Suppressor macrophage (primary cell): ENCODE measurements around the gene RABGAP1.

Experiments used
- DNase-seq, 4 experiments: peaks; one replicate each; pipeline ENCODE4 v3.0.0-alpha.2; 2020 to 2022

Gene RABGAP1

DNA sequence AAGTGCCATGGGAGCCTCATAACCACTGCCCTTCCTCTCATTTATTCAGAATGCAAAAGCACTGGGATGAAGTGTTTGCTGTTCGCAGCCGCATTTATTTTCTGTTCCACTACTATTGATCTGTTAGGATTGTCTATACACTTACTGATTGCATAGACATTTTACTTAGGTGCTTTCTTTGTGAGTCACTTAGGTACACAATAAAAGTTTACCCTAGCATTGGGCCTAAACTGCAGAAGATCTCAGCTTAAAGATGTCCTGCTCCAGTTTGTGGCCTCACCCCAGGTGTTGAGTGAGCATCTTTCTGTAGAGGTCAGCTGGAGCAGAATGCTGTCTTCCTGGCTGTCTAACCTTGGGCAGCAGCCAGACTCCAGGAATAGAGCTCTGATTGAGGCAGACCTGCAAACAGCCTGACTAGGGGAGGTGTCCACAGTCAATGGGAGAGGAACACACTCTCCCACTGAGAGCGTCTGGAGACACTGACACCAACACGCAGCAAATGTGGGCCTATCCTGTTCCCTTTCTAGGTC, 146.6 kb downstream of the RABGAP1 start:
- DNase-seq, result no peak

- no peak for DNase-seq
These were observed 148.2 kb downstream of the RABGAP1 start for GRCh38 chr9:123089040-123089439.

DNA sequence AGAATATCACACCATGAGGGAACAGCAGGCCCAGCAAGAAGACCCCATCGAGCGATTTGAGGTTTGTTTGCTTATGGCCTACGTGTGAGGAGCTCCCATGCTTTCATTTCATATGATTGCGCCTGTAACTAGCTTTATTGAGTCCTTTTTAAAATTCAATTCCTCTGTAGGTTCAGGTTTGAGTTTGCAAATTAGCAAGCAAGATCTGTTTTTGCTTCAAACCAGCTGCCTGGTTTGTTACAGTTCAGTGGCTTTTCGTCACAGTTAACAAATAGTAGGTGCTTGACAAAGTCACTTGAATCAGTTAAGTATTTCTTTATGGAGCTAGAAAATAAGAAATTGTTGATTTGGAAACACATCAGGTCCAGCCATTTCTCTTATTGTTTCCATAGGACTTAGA, 149.0 kb downstream of the RABGAP1 start:
- DNase-seq, result no peak

DNA sequence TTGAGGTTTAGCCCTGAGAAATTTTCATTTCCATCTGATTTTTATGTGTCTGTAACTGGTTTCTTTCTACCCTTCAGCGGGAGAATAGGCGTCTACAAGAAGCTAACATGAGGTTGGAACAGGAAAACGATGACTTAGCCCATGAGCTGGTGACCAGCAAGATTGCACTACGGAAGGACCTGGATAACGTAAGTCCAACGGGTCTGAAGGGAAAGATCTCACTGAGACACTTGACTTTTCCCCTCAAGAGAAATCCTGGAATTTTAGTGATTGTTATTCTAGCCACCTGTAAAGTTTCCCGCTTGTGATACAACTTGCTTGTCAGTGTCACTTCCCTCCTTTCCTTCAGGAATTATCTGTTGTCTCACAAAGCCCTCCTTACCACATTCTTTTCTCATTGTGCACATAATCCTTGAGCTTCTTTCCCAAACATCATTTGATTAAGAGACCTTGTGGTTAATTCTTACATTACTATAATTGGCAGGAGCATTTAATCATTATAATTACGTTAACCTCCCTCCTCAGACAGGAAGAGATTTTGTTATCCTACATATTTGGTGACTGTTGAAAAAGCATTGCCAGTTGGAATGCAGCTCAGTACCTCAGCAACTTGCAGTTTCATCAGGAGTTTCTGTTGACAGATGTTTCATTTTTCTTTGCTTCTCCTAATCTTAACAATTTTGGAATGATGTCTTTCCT, 149.5 kb downstream of the RABGAP1 start:
- DNase-seq, result no peak

GRCh38 chr9:123090956-123091355, 150.1 kb downstream of the RABGAP1 start:
- DNase-seq, result no peak

GRCh38 chr9:123091459-123091858, 150.6 kb downstream of the RABGAP1 start:
- DNase-seq, result no peak

DNA sequence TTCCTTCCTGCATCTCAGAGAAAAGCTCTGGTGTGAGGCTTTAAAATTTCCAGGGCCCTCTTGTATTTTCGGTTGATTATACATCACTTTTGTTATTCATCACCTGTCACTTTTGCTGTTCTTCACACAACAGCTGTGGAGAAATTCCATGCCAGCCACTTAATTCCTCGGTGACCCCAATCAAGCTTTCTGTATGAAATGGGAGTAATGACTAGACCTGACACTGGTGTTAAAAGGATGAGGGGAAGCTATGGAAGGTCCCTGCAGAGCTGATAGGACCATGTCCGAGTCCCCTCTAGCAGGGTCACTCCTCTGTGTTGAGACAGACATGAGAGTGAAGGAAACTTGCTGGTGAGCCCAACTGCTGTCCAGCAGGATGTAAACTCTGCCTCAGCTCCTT, 152.3 kb downstream of the RABGAP1 start:
- no peak for DNase-seq

DNA sequence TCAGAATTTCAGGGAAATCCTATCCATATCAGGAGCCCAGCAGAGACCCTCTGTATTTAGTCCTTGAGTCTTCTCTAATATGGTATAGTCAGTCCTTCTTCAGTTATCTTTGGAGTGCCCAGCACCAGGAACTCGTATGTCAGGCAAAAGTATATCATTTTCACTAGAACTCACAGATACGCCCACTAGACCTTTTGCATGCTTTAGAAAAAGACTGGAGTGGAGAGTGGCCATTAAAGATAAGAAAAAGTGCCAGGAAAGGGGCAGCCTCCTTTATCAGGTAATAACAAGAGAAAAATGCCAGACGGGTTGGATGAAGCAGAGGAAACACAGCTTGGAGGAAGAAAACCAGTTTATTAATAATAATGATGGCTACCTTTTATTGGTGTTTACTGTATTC, 156.2 kb downstream of the RABGAP1 start:
- no peak for DNase-seq

DNA sequence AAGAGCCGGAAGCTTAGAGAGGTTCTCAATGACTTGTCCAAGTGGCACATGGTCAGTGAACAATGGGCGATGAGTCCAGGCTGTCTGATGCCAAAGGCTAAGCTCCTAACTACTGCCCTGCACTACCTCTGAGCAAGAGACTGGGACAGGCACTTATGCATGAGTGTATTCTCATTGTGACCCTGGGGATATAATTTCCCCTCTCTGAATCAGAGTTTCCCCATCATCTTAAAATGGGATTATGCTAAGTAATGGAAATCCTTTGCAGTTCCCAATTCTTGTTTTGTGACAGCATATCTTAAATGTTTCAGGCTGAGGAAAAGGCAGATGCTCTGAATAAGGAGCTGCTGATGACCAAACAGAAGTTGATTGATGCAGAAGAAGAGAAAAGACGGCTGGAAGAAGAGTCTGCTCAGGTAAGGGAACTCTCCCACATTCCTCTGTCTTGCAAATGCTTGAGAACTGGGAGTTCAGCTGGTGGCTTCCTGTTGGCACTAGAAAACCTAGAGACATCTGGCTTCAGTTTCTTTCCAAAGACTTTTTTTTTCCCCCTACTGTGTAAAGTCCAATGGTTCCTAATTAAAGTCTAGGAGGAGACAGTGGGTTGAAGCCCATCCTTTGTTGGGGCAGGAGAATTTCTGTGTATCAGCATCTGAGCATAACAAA, 156.7 kb downstream of the RABGAP1 start:
- DNase-seq, result no peak

DNA sequence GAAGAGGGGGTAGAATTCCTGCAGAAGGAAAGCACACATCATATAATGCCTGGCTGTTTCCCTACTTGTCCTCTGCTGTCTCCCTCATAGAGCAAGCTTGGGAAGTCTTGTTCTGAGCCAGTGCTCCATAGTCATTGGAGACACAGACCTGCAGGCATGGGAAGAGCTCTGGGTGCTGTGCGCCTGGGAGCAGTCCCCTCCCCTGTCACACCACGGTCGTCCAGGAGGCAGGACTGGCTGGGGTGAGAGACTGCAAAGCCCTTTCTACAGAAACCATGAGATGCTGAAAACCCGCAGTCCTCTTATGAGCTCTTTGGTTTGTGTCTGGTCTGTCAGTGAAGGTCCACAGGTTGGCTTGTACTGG, 157.3 kb downstream of the RABGAP1 start:
- DNase-seq, result no peak

GRCh38 chr9:123099042-123099441, 158.2 kb downstream of the RABGAP1 start:
- no peak for DNase-seq

DNA sequence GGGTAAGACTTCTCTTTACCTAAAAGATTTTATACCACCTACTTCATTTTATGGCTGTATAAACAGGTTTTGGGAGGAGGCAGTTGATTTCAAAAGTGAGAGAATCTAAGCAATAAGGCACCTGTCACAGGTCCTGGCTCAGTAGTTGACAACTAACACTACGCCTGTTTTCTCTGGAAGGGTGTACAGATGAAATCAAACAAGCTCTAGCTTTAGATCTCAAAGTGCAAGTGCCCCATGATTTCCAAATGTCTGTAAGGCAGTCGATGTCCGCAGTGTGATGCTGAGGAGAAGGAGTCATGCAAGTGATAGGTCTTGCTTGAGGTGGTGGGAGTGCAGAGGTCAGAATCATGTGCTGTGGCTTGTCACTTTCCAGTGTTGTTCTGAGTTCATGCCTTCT, 158.7 kb downstream of the RABGAP1 start:
- DNase-seq, result no peak

- no peak for DNase-seq
These were observed 161.7 kb downstream of the RABGAP1 start for GRCh38 chr9:123102375-123103113.

DNA sequence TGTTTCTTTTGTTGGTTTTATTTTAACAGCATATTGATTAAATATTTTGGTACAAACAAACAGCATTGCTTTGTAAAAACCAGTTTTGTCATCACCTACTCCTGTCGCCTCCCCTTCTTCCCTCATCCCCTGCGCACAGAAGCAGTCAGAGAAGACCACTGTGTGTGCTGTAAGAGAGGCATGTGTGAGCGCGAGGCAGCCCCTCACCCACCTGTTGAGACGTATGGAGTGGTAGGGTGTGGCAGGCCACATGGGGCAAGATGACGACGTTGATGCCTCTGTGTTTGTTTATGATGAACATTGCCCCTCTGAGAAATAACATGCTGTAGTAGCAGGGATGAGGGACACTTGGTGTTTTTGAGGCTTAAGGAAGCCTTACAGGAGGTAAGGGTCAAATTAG, 164.0 kb downstream of the RABGAP1 start:
- DNase-seq, result no peak

GRCh38 chr9:123105490-123105889, 164.7 kb downstream of the RABGAP1 start:
- DNase-seq, result no peak

DNA sequence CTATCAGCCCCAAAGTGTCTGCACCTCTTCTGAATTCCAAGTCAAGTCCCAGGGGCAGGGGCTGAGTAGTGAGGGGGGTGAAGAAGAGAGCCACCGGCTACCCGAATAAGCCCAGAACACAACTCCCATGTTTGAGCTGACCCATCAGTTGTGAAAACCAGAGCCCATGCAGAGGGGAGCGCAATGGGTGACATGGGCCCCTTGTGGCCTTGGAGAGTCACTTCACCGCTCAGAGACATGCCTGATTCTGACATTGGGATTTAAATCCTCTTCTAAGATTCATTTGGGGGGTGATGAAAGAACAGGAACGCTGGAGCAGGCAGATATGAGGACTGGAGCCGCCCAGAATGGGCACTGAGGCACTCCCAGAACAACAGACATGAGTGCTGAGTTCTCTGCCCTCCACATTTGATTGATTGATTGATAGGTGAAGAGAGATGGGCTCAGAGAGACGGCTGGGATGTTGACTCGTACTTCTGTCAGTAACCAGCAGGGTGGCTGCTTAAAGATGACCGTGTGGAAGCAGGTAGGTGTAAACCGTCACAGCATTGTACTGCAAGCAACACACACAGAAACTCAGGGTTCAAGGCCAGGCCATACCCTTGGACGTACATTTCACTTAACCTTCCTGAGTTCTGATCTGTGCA, 166.9 kb downstream of the RABGAP1 start:
- no peak for DNase-seq

GRCh38 chr9:123108976-123109375, 168.2 kb downstream of the RABGAP1 start:
- DNase-seq, result no peak

DNA sequence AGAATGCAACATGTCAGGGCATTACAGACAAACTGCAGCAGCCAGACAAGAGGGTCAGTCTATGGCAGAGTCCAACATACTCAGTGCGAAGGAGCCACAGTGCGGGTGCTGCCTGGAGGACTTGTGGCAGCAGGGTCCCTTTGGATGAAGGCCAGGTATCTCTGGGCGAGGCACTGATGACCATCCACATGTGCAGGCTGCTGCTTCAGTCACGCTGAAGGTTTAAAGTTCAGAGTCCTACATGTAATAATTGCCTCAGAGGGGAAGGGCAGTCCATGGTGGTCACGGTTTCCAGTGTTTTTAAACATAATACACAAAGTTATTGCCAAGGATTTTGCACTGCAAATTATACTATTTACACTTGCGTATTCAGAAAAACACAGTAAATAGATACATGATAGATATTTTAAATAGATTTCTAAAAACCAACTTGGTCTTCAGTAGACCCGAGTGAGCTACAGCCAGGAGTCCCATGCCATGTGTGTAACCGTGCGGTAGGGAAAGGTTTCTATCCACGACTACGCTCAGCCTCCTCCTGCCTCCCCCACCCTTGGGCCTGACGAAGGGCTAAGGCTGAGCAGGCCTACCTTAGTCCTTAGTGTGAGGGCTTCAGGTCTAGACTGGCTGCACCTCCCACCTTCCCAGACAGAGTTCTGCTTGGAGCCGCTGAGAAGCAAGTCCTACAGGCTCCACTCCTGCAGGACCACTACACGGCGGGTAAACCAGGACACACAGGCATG, 168.9 kb downstream of the RABGAP1 start:
- DNase-seq, result no peak

- no peak for DNase-seq
These were observed 170.7 kb downstream of the RABGAP1 start for GRCh38 chr9:123111427-123112014.

GRCh38 chr9:123112015-123112975, 171.5 kb downstream of the RABGAP1 start:
- no peak for DNase-seq

DNA sequence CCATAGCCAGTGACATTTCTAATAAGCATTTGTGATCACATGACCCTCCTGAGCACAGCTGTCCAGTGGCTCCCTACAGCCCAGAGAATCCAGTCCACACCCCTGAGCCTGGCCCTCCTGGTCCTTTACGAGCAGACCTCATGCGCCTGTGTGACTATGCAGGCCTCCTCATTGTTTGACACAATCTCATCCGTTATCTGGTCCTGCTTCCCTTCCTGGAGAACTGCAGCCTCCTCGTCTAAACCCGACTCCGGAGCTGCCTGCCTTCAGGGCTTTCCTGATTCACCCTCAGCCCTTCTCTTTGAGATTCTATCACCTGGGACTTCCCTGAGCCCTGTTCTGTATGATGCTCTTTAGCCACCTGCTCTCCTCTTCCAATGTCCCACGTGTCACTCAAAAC, 172.4 kb downstream of the RABGAP1 start:
- no peak for DNase-seq
